Hepatocyte (in vitro differentiated cells): ENCODE data around the gene TMCC2.

Source experiments
- EZH2 ChIP-seq: fragments of 200-600 bp; sonication (generic); IDR thresholded peaks from 2 replicates; pipeline ENCODE4 v1.6.1; 2016; ENCODE audit warnings: antibody characterized with exemption, mild to moderate bottlenecking, borderline replicate concordance
- EZH2phosphoT487 ChIP-seq: fragments of 200-600 bp; sonication (generic); IDR thresholded peaks from one replicate; pipeline ENCODE4 v1.6.1; 2018; ENCODE audit warnings: antibody characterized with exemption, mild to moderate bottlenecking, low read depth, moderate library complexity; ENCODE audit not compliant: unreplicated experiment, severe bottlenecking
- TF ChIP-seq, protein P1 (sequence below): fragments of 200-600 bp; sonication (generic); IDR thresholded peaks from 2 replicates; pipeline ENCODE4 v1.5.1; 2016; ENCODE audit warnings: antibody characterized with exemption, mild to moderate bottlenecking; ENCODE audit not compliant: poor library complexity

DNA sequence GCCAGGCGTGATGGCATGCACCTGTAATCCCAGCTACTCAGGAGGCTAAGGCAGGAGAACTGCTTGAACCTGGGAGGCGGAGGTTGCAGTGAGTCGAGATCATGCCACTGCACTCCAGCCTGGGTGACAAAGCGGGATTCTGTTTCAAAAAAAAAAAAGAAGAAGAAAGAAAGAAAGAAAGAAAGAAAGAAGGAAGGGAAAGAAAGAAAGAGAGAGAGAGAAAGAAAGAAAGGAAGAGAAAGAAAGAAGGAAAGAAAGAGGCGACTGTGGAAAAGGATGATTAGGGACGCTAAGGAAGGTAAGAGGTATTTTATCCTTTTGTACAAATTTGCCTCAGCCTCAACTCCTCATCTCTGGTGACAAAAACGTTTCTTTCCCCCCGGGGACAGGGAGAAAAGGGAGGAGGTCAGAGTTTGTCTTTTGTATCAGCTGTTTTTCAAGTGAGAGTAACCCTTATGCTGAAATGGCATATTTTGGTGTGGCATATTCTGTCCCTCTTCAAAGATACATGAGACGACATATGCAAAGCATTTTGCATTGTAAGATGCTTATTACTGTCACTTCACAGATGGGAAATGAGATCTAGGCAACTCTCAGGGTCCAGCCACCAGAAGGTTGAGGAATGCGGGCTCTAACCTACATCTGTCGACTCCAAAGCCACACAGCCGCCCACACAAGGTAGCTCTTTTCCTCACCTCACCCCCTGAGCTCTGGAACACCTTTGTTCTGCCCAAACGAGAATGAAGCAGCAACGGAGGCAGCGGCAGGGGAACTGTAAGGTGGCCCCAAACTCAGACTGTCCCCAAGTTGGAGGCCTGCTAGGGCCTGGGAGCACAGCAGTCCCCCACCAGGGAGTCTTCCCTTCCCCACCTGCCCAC lies 55.8 kb downstream of the TMCC2 start:
- TF ChIP-seq, protein P1, sequence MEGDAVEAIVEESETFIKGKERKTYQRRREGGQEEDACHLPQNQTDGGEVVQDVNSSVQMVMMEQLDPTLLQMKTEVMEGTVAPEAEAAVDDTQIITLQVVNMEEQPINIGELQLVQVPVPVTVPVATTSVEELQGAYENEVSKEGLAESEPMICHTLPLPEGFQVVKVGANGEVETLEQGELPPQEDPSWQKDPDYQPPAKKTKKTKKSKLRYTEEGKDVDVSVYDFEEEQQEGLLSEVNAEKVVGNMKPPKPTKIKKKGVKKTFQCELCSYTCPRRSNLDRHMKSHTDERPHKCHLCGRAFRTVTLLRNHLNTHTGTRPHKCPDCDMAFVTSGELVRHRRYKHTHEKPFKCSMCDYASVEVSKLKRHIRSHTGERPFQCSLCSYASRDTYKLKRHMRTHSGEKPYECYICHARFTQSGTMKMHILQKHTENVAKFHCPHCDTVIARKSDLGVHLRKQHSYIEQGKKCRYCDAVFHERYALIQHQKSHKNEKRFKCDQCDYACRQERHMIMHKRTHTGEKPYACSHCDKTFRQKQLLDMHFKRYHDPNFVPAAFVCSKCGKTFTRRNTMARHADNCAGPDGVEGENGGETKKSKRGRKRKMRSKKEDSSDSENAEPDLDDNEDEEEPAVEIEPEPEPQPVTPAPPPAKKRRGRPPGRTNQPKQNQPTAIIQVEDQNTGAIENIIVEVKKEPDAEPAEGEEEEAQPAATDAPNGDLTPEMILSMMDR, result no peak
- TF ChIP-seq EZH2 (no peak), EZH2phosphoT487 (no peak)
